MM.1S (cell line): Measurements from ENCODE around the gene DMXL2.

Experiments used
- DNase-seq: peaks from one replicate; pipeline ENCODE4 v3.0.0-alpha.2; 2015
- H2AFZ ChIP-seq: fragments of 300-600 bp; sonication (generic); 2 replicates; pipeline ENCODE4 v1.6.0; 2016; ENCODE audit warnings: antibody characterized with exemption, low read length
- H3F3A ChIP-seq: fragments of 300-600 bp; sonication (generic); 2 replicates; pipeline ENCODE4 v1.6.1; 2016; ENCODE audit warnings: mild to moderate bottlenecking, antibody characterized with exemption, low read length, moderate library complexity, mixed read lengths; ENCODE audit not compliant: insufficient read depth
- H3K27ac ChIP-seq: fragments of 300-600 bp; sonication (generic); 2 replicates; pipeline ENCODE4 v1.5.1; 2016; ENCODE audit warnings: mild to moderate bottlenecking, low read length
- H3K27me3 ChIP-seq: fragments of 300-600 bp; sonication (generic); replicated peaks from 2 replicates; pipeline ENCODE4 v1.6.0; 2016; ENCODE audit warnings: low read length; ENCODE audit not compliant: insufficient read depth
- H3K36me3 ChIP-seq: fragments of 300-600 bp; sonication (generic); replicated peaks from 2 replicates; pipeline ENCODE4 v1.6.1; 2016; ENCODE audit warnings: mild to moderate bottlenecking, low read length, mixed read lengths; ENCODE audit not compliant: insufficient read depth
- H3K4me1 ChIP-seq: fragments of 300-600 bp; sonication (generic); 2 replicates; pipeline ENCODE4 v1.6.1; 2016; ENCODE audit warnings: low read length, mixed read lengths
- H3K4me2 ChIP-seq: fragments of 300-600 bp; sonication (generic); 2 replicates; pipeline ENCODE4 v1.6.0; 2016; ENCODE audit warnings: low read depth, low read length
- H3K4me3 ChIP-seq: fragments of 300-600 bp; sonication (generic); 2 replicates; pipeline ENCODE4 v1.5.1; 2016; ENCODE audit warnings: low read length, mixed read lengths
- H3K79me2 ChIP-seq: fragments of 300-600 bp; sonication (generic); 2 replicates; pipeline ENCODE4 v1.6.1; 2016; ENCODE audit warnings: mixed run types, low read length, mixed read lengths
- H3K9ac ChIP-seq: fragments of 300-600 bp; sonication (generic); 2 replicates; pipeline ENCODE4 v1.6.1; 2016; ENCODE audit warnings: low read length, mixed read lengths
- H3K9me2 ChIP-seq: fragments of 300-600 bp; sonication (generic); replicated peaks from 2 replicates; pipeline ENCODE4 v1.6.1; 2016; ENCODE audit warnings: mild to moderate bottlenecking, low read length, mixed read lengths; ENCODE audit not compliant: insufficient read depth
- H3K9me3 ChIP-seq: fragments of 300-600 bp; sonication (generic); replicated peaks from 2 replicates; pipeline ENCODE4 v1.6.1; 2016; ENCODE audit warnings: mild to moderate bottlenecking, low read length, mixed read lengths; ENCODE audit not compliant: insufficient read depth
- H4K20me1 ChIP-seq: fragments of 300-600 bp; sonication (generic); 2 replicates; pipeline ENCODE4 v1.6.1; 2016; ENCODE audit warnings: mild to moderate bottlenecking, low read length, moderate library complexity, mixed read lengths; ENCODE audit not compliant: insufficient read depth
- CTCF ChIP-seq: fragments of 300-600 bp; sonication (generic); IDR thresholded peaks from 2 replicates; pipeline ENCODE4 v1.5.1; 2016; ENCODE audit warnings: antibody characterized with exemption, low read length, mixed read lengths
- EZH2 ChIP-seq: fragments of 300-600 bp; sonication (generic); optimal IDR thresholded peaks from 2 replicates; pipeline ENCODE3; 2017; ENCODE audit warnings: low read depth, mild to moderate bottlenecking, antibody characterized with exemption, low read length, mixed read lengths
- EZH2phosphoT487 ChIP-seq: fragments of 300-600 bp; sonication (generic); IDR thresholded peaks from 2 replicates; pipeline ENCODE4 v1.6.1; 2018; ENCODE audit warnings: antibody characterized with exemption, low read length

The DMXL2 gene

GRCh38 chr15:51496246-51496645 lies 126.3 kb downstream of the DMXL2 start:
- Histone ChIP-seq H3K27me3 (no peaks in the 10 kb centered on the region), H3K9ac (no peak overlapping the region), H3K9me3 (no peaks in the 10 kb centered on the region), H3K36me3 (no peaks in the 10 kb centered on the region), H3K4me3 (no peak overlapping the region), H3K9me2 (no peaks in the 10 kb centered on the region), H2AFZ (no peak overlapping the region), H3K79me2 (no peaks in the 10 kb centered on the region), H3F3A (no peaks in the 10 kb centered on the region), H4K20me1 (no peaks in the 10 kb centered on the region), H3K4me1 (no peaks in the 10 kb centered on the region), H3K4me2 (no peak overlapping the region), H3K27ac (no peak overlapping the region)
- DNase-seq = no peak
- TF ChIP-seq CTCF (no peak), EZH2 (no peak), EZH2phosphoT487 (no peak)

GRCh38 chr15:51494411-51495314 lies 127.9 kb downstream of the DMXL2 start:
- Histone ChIP-seq H3K36me3 (no peaks in the 10 kb centered on the region), H3K9ac (no peak overlapping the region), H3K9me3 (no peaks in the 10 kb centered on the region), H3K4me3 (no peak overlapping the region), H3K9me2 (no peaks in the 10 kb centered on the region), H4K20me1 (no peaks in the 10 kb centered on the region), H3K27me3 (no peaks in the 10 kb centered on the region), H3K27ac (no peak overlapping the region), H2AFZ (no peak overlapping the region), H3K4me2 (no peak overlapping the region), H3F3A (no peaks in the 10 kb centered on the region), H3K4me1 (no peaks in the 10 kb centered on the region), H3K79me2 (no peaks in the 10 kb centered on the region)
- TF ChIP-seq CTCF = no peak
- DNase-seq = no peak

- Histone ChIP-seq H3K4me1 (no peaks in the 10 kb centered on the region), H3K27ac (no peak overlapping the region), H3K36me3 (no peaks in the 10 kb centered on the region), H3K4me3 (no peak overlapping the region), H3K27me3 (no peaks in the 10 kb centered on the region), H3K9ac (no peak overlapping the region), H3K79me2 (no peaks in the 10 kb centered on the region), H2AFZ (no peak overlapping the region), H3K4me2 (no peak overlapping the region), H3K9me2 (no peaks in the 10 kb centered on the region), H3K9me3 (no peaks in the 10 kb centered on the region), H4K20me1 (no peaks in the 10 kb centered on the region), H3F3A (no peaks in the 10 kb centered on the region)
- TF ChIP-seq EZH2phosphoT487 (no peak), CTCF (no peak), EZH2 (no peak)
- no peak for DNase-seq
Observed at GRCh38 chr15:51493892-51494291, 128.7 kb downstream of the DMXL2 start.
